Measurements from ENCODE around the gene PLEKHA3.
"Not testable (repeated sequence)": the region's sequence is repeated elsewhere in the genome, so short reads cannot be mapped to it uniquely, and the experiment has no call there.

Gene PLEKHA3

GRCh38 chr2:178525010-178525409 lies 44.8 kb downstream of the PLEKHA3 start:
- not testable (repeated sequence) for DNase-seq (ENCODE audit: low spot score)

- not testable (repeated sequence) for DNase-seq (ENCODE audit: low spot score)
Observed at GRCh38 chr2:178525460-178525859, 45.2 kb downstream of the PLEKHA3 start.

- no peak for DNase-seq (ENCODE audit: low spot score)
Observed at GRCh38 chr2:178526256-178526655, 46.0 kb downstream of the PLEKHA3 start.

DNA sequence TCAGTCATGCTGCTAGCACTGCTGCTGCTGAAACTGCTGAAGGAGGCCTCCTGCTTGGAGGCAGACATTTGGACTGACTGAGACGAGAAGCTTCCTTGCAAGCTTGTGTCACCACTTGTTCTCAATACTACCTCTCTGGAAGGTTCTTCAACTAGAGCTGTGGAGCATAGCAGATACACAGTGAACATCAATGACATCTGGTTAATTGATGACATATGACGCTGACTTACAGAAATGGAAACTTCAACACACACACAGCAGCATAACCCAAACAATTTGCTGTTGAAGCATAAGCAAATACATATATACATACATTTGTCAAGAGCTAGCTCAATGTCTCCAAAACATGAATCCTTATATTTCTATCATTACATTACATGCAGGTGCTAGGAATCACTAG lies 47.3 kb downstream of the PLEKHA3 start:
- no peak for DNase-seq (ENCODE audit: low spot score)

DNA sequence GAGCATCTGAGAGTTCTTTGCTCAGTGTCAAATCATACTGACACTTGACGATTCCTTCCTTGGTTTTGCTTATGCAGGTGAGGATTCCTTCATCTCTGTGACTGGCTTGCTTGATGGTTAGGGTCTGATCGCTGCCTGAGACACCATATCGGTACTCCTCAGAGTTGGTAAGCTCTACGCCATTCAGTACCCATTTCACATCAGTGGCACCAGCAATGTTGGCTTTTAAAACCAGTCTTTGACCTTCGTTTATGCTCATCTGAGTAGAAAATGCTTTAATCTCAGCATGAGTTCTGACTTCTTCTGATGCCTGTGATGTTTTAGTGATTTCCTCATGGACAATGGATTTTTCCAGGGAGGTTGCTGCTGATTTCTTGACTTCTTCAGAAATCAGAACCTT lies 48.4 kb downstream of the PLEKHA3 start:
- no peak for DNase-seq (ENCODE audit: low spot score)

GRCh38 chr2:178529194-178529593 lies 48.9 kb downstream of the PLEKHA3 start:
- no peak for DNase-seq (ENCODE audit: low spot score)

GRCh38 chr2:178530131-178530530 lies 49.9 kb downstream of the PLEKHA3 start:
- DNase-seq (ENCODE audit: low spot score): no peak

DNA sequence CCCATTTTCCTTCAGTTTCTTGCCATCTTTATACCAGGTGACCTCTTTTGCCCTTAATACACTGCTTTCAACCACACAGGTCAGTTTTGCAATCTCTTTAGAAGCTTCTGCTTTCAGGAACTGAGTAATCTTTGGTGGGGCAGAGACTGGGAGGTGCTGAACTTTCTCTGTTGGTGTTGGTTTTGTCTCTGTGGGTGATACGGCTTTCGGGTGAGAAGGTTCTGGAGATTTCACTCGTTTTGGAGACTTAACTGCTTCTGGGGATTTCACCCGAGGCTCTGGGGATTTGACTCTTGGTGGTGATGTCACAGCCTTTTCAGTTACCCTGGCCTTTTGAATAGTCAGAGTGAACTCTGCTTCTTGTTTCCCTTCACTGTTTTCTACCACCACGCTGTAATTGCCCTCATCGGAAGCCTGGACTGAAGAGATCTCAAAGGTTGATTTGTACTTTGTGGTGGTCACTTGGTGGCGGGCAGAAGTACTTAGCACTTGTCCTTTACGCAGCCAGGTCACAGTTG lies 50.4 kb downstream of the PLEKHA3 start:
- no peak for DNase-seq (ENCODE audit: low spot score)

GRCh38 chr2:178531168-178531567 lies 50.9 kb downstream of the PLEKHA3 start:
- DNase-seq (ENCODE audit: low spot score): no peak

DNA sequence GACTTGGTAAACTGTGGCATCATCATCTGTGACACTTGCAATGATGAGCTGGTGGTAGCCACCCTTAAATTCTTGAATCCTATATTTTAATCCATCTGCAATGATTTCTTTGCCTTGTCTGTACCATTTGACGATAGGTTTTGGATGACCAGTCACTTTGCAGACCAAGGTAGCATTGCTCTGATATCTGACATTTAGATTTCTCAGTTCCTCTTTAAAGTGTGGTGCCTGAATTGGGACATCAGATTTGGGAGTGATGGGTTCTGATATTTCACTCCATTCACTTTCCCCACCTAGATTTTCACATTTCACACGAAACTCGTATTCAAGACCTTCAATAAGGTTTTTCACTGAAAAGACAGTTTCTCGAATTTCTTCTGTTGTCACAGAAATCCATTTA lies 55.8 kb downstream of the PLEKHA3 start:
- no peak for DNase-seq (ENCODE audit: low spot score)

DNA sequence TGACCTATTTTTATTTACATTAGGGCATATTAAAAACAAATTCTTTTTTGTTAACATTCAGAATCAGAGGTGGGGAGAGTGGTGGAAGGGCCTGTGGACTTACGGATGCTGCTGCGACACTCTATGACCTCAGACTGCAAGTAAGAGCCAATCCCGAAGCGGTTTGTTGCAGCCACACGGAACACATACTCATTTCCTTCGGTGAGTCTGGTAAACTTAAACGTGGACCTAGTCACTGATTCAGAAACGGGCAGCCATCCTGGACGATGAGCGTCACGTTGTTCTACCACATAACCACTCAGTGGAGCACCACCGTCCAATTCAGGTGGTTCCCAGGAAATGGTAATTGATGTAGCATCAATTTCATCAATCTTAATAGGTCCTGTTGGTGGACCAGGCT lies 61.9 kb downstream of the PLEKHA3 start:
- DNase-seq (ENCODE audit: low spot score): no peak

DNA sequence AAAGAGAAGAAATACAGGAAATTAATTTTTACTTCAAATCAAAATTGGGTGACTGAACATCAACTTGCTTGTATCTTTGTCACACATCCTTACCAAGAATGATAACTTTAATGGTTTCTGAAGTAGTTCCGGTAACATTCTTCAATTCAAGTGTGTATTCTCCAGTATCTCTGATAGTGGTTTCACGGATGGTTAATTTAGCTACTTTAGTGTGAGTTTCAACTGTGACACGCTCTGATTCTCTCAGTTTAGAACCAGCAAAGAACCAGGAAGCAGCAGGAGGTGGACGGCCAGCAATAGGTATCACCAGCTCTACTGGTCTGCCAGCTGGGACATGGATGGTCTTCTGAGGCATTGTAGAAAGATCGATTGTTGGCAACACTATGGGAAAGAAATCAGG lies 62.3 kb downstream of the PLEKHA3 start:
- DNase-seq (ENCODE audit: low spot score): no peak

DNA sequence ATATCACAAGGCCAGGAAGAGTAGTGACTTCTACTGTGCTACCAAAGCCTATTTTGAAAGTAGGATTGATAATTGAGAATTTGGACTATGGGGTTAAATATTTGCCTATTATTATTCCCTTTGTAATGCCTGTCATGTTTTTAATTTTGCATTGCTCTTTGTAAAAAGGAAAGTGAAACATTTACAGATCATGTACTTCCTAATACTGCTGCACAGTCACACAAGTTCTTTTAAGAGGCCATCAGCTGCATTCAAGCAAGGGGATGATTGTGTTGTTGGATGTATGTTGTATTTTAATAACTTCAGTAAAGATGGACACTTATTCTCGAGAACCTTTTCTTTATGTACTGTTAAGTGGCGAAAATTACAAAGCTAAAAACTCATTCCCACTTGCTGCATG lies 70.1 kb downstream of the PLEKHA3 start:
- no peak for DNase-seq (ENCODE audit: low spot score)

- peak; percentile 12 for DNase-seq (ENCODE audit: low spot score)
Observed at GRCh38 chr2:178553047-178553446, 72.8 kb downstream of the PLEKHA3 start.
